Epithelial cell of esophagus (primary cell): ENCODE data around the gene ANKRD44.
"Not testable (repeated sequence)": the region's sequence is repeated elsewhere in the genome, so short reads cannot be mapped to it uniquely, and the experiment has no call there.

ENCODE experiments used
- DNase-seq: peaks from one replicate; pipeline ENCODE4 v3.0.0; 2010; ENCODE audit warnings: low read depth
- H3K4me3 ChIP-seq: 2 replicates; pipeline ENCODE4 v1.5.1; 2011; ENCODE audit warnings: mild to moderate bottlenecking, low read length, control low read depth
- CTCF ChIP-seq: IDR thresholded peaks from 2 replicates; pipeline ENCODE4 v1.5.1; 2011; ENCODE audit warnings: low read depth, mild to moderate bottlenecking, low read length, control low read depth, inconsistent platforms; ENCODE audit not compliant: insufficient read depth; ENCODE audit errors: missing control alignments

Gene ANKRD44

GRCh38 chr2:197241596-197241995 is 69.0 kb downstream of the ANKRD44 start:
- no peak overlapping the region for H3K4me3 ChIP-seq
- no peak for DNase-seq
- TF ChIP-seq CTCF: no peak

- no peak for TF ChIP-seq CTCF
- DNase-seq: no peak
- no peak overlapping the region for H3K4me3 ChIP-seq
Observed at GRCh38 chr2:197241153-197241552, 69.4 kb downstream of the ANKRD44 start.

- H3K4me3 ChIP-seq: no peak overlapping the region
- no peak for DNase-seq
- TF ChIP-seq CTCF: no peak
Observed at GRCh38 chr2:197240421-197241041, 70.0 kb downstream of the ANKRD44 start.

GRCh38 chr2:197240018-197240417 is 70.6 kb downstream of the ANKRD44 start:
- H3K4me3 ChIP-seq: not testable (repeated sequence)

GRCh38 chr2:197239434-197239833 is 71.1 kb downstream of the ANKRD44 start:
- TF ChIP-seq CTCF: no peak
- no peak overlapping the region for H3K4me3 ChIP-seq
- DNase-seq: no peak

More at GRCh38 chr2:197240018-197240417, 70.6 kb downstream of the ANKRD44 start:
- DNase-seq: not testable (repeated sequence)

GRCh38 chr2:197238043-197238365 is 72.6 kb downstream of the ANKRD44 start:
- TF ChIP-seq CTCF: no peak

GRCh38 chr2:197237291-197238042 is 73.1 kb downstream of the ANKRD44 start:
- no peak for DNase-seq
- no peak for TF ChIP-seq CTCF
- H3K4me3 ChIP-seq: no peak overlapping the region

More at GRCh38 chr2:197238043-197238365, 72.6 kb downstream of the ANKRD44 start:
- DNase-seq: no peak
- H3K4me3 ChIP-seq: no peak overlapping the region
